Skeletal muscle tissue (tissue), 4 donors: ENCODE data around the gene AFF3. TPM values are rescaled to one million over a fixed set of nuclear protein-coding genes. Genes with fewer than 3 reads are reported as not detected.

Experiments used
- H3K27ac ChIP-seq: one replicate; pipeline ENCODE4 v1.7.0; 2013; ENCODE audit warnings: mild to moderate bottlenecking, low read depth, low read length, inconsistent platforms
- H3K27me3 ChIP-seq, 3 donors: one replicate each; pipeline ENCODE4 v1.7.0; 2013; ENCODE audit warnings: low read length in 3 of 3; ENCODE audit not compliant: control insufficient read depth in 3 of 3, insufficient read depth in 3 of 3
- H3K36me3 ChIP-seq, 3 donors: one replicate each; pipeline ENCODE4 v1.7.0; 2013; ENCODE audit warnings: low read length in 3 of 3; ENCODE audit not compliant: control insufficient read depth in 3 of 3, insufficient read depth in 3 of 3
- H3K4me1 ChIP-seq, 3 donors: one replicate each; pipeline ENCODE4 v1.7.0; 2013; ENCODE audit warnings: low read length in 3 of 3, mild to moderate bottlenecking in 3 of 3; ENCODE audit not compliant: control insufficient read depth in 3 of 3, insufficient read depth in 3 of 3
- H3K4me3 ChIP-seq, 3 donors: one replicate each; pipeline ENCODE4 v1.7.0; 2013; ENCODE audit warnings: low read length in 3 of 3
- H3K9ac ChIP-seq, 3 donors: one replicate each; pipeline ENCODE4 v1.7.0; 2013; ENCODE audit warnings: low read length in 3 of 3, mild to moderate bottlenecking in 3 of 3, moderate library complexity in 2 of 3, low read depth in 1 of 3
- H3K9me3 ChIP-seq, 3 donors: one replicate each; pipeline ENCODE4 v1.7.0; 2013; ENCODE audit warnings: low read length in 3 of 3; ENCODE audit not compliant: control insufficient read depth in 3 of 3
- total RNA-seq: library from RNA; depleted of rRNA; stranded (reverse); fragments of >200 nt; gene quantifications from one replicate; pipeline ENCODE4 v1.2.3, GENCODE V29; 2014
- donor health status: Osteomylitis.

The AFF3 gene
- total RNA-seq, 1 donor from 2014 or later = 8.4 TPM

GRCh38 chr2:99875627-99876201 lies 266.7 kb downstream of the AFF3 start:
- Histone ChIP-seq H3K4me3 (no peak overlapping the region), H3K27ac (no peak overlapping the region), H3K27me3 (peaks cover 0 to 2% (median 0%) of the 10 kb centered on the region in 3 donors), H3K9ac (no peak overlapping the region), H3K36me3 (no peaks in the 10 kb centered on the region), H3K9me3 (no peaks in the 10 kb centered on the region), H3K4me1 (no peaks in the 10 kb centered on the region)

- H3K4me3 ChIP-seq = no peak overlapping the region
- no peak overlapping the region for H3K9ac ChIP-seq
- no peaks in the 10 kb centered on the region for H3K9me3 ChIP-seq
- peaks cover 0 to 4% (median 3%) of the 10 kb centered on the region in 3 donors for H3K27me3 ChIP-seq
- no peaks in the 10 kb centered on the region for H3K36me3 ChIP-seq
- peaks cover 0 to 9% (median 5%) of the 10 kb centered on the region in 3 donors for H3K4me1 ChIP-seq
- no peak overlapping the region for H3K27ac ChIP-seq
Measured at GRCh38 chr2:99868260-99868659, 274.1 kb downstream of the AFF3 start.

- Histone ChIP-seq H3K9ac (no peak overlapping the region), H3K36me3 (no peaks in the 10 kb centered on the region), H3K27ac (no peak overlapping the region), H3K4me1 (peaks cover 0 to 9% (median 5%) of the 10 kb centered on the region in 3 donors), H3K4me3 (no peak overlapping the region), H3K27me3 (peaks cover 0 to 4% (median 3%) of the 10 kb centered on the region in 3 donors), H3K9me3 (no peaks in the 10 kb centered on the region)
Measured at GRCh38 chr2:99867770-99868169, 274.6 kb downstream of the AFF3 start.

GRCh38 chr2:99865818-99866676 lies 276.3 kb downstream of the AFF3 start:
- H3K9me3 ChIP-seq = no peaks in the 10 kb centered on the region
- H3K36me3 ChIP-seq = no peaks in the 10 kb centered on the region
- no peak overlapping the region for H3K4me3 ChIP-seq
- H3K9ac ChIP-seq = no peak overlapping the region
- peaks cover 0 to 9% (median 5%) of the 10 kb centered on the region in 3 donors for H3K4me1 ChIP-seq
- peaks cover 0 to 4% (median 3%) of the 10 kb centered on the region in 3 donors for H3K27me3 ChIP-seq
- no peak overlapping the region for H3K27ac ChIP-seq

GRCh38 chr2:99864561-99865553 lies 277.5 kb downstream of the AFF3 start:
- Histone ChIP-seq H3K27ac (no peak overlapping the region), H3K4me1 (peaks cover 0 to 9% (median 5%) of the 10 kb centered on the region in 3 donors), H3K9ac (no peak overlapping the region), H3K9me3 (no peaks in the 10 kb centered on the region), H3K4me3 (no peak overlapping the region), H3K36me3 (no peaks in the 10 kb centered on the region), H3K27me3 (peaks cover 0 to 3% (median 1%) of the 10 kb centered on the region in 3 donors)

- no peak overlapping the region for H3K4me3 ChIP-seq
- H3K9me3 ChIP-seq = no peaks in the 10 kb centered on the region
- H3K27me3 ChIP-seq = peaks cover 0 to 3% (median 0%) of the 10 kb centered on the region in 3 donors
- H3K27ac ChIP-seq = no peak overlapping the region
- no peaks in the 10 kb centered on the region for H3K36me3 ChIP-seq
- peaks cover 0 to 9% (median 5%) of the 10 kb centered on the region in 3 donors for H3K4me1 ChIP-seq
- no peak overlapping the region for H3K9ac ChIP-seq
Measured at GRCh38 chr2:99863903-99864270, 278.5 kb downstream of the AFF3 start.

- Histone ChIP-seq H3K9me3 (no peaks in the 10 kb centered on the region), H3K4me3 (no peak overlapping the region), H3K27ac (no peak overlapping the region), H3K36me3 (no peaks in the 10 kb centered on the region), H3K9ac (no peak overlapping the region), H3K27me3 (peaks cover 0 to 3% (median 0%) of the 10 kb centered on the region in 3 donors), H3K4me1 (peaks cover 0 to 9% (median 5%) of the 10 kb centered on the region in 3 donors)
Measured at GRCh38 chr2:99863236-99863902, 279.0 kb downstream of the AFF3 start.

GRCh38 chr2:99862566-99862965 lies 279.8 kb downstream of the AFF3 start:
- no peak overlapping the region for H3K9ac ChIP-seq
- H3K4me1 ChIP-seq = peaks cover 0 to 9% (median 5%) of the 10 kb centered on the region in 3 donors
- no peak overlapping the region for H3K27ac ChIP-seq
- H3K4me3 ChIP-seq = no peak overlapping the region
- peaks cover 0 to 3% (median 0%) of the 10 kb centered on the region in 3 donors for H3K27me3 ChIP-seq
- no peaks in the 10 kb centered on the region for H3K9me3 ChIP-seq
- no peaks in the 10 kb centered on the region for H3K36me3 ChIP-seq

GRCh38 chr2:99861376-99861760 lies 281.0 kb downstream of the AFF3 start:
- Histone ChIP-seq H3K9ac (no peak overlapping the region), H3K4me1 (peaks cover 0 to 9% (median 5%) of the 10 kb centered on the region in 3 donors), H3K27me3 (peaks cover 0 to 3% (median 0%) of the 10 kb centered on the region in 3 donors), H3K9me3 (no peaks in the 10 kb centered on the region), H3K4me3 (no peak overlapping the region), H3K36me3 (no peaks in the 10 kb centered on the region), H3K27ac (no peak overlapping the region)
